Gastrocnemius medialis (tissue), 4 donors: ENCODE data around the gene RHOJ.

Source experiments
- CTCF ChIP-seq, 5 experiments: fragments of 450-650 bp in 3 of 5; fragments of 200-600 bp in 2 of 5; sonication (generic) in 2 of 5; IDR thresholded peaks in 4 of 5; conservative IDR thresholded peaks in 1 of 5; 1 replicate in 4 of 5; 2 replicates in 1 of 5; pipeline ENCODE4 v1.5.1; 2016 to 2019; ENCODE audit warnings: antibody characterized with exemption in 5 of 5, mild to moderate bottlenecking in 3 of 5, moderate library complexity in 3 of 5
- POLR2A ChIP-seq, 2 donors: fragments of 450-650 bp; IDR thresholded peaks; one replicate each; pipeline ENCODE4 v1.6.1; 2017; ENCODE audit warnings: antibody characterized with exemption in 2 of 2, mild to moderate bottlenecking in 2 of 2, moderate library complexity in 2 of 2

- TF ChIP-seq POLR2A (IDR thresholded peaks at IDR 0.05) (no peak), CTCF (IDR thresholded peaks at IDR 0.05 in 4 of 5, conservative IDR thresholded peaks at IDR 0.05 in 1 of 5) (no peak)
Observed at GRCh38 chr14:63273129-63273528, 68.9 kb downstream of the RHOJ start.
